Fibroblast of the aortic adventitia (primary cell): ENCODE results near the gene RNF167. TPM values are rescaled to one million over a fixed set of nuclear protein-coding genes. Genes with fewer than 3 reads are reported as not detected.

Experiments
- DNase-seq: peaks from one replicate; pipeline ENCODE4 v3.0.0-alpha.2; 2010; ENCODE audit warnings: low read depth
- H3K4me3 ChIP-seq: 2 replicates; pipeline ENCODE4 v1.5.1; 2011; ENCODE audit warnings: low read depth, mild to moderate bottlenecking, control low read depth, low read length, moderate library complexity
- CTCF ChIP-seq: IDR thresholded peaks from 2 replicates; pipeline ENCODE4 v1.5.1; 2011; ENCODE audit warnings: mild to moderate bottlenecking, low read length, control low read depth, inconsistent platforms; ENCODE audit not compliant: insufficient read depth
- total RNA-seq: library from RNA; depleted of rRNA; stranded (reverse); fragments of >200 nt; gene quantifications from 2 replicates; pipeline ENCODE4 v1.2.3, GENCODE V29; 2012; ENCODE audit warnings: low replicate concordance

The RNF167 gene
- total RNA-seq, 1 donor = 26.4 TPM

- no peak for DNase-seq
- TF ChIP-seq CTCF = no peak
- H3K4me3 ChIP-seq = peak overlapping the region; percentile 94
Measured at GRCh38 chr17:4939546-4939795, 597 bp upstream of the RNF167 start.

- peak overlapping the region; percentile 94 for H3K4me3 ChIP-seq
- TF ChIP-seq CTCF = no peak
- DNase-seq = no peak
Measured at GRCh38 chr17:4940555-4941318, 669 bp downstream of the RNF167 start.

- peak overlapping the region; percentile 94 for H3K4me3 ChIP-seq
- DNase-seq = no peak
- TF ChIP-seq CTCF = no peak
Measured at GRCh38 chr17:4941319-4941610, 1.2 kb downstream of the RNF167 start.

- TF ChIP-seq CTCF = no peak
- H3K4me3 ChIP-seq = no peak overlapping the region
- DNase-seq = no peak
Measured at GRCh38 chr17:4942760-4943508, 2.9 kb downstream of the RNF167 start.

GRCh38 chr17:4944163-4944553 lies 4.1 kb downstream of the RNF167 start:
- no peak overlapping the region for H3K4me3 ChIP-seq
- DNase-seq = no peak
- no peak for TF ChIP-seq CTCF

- TF ChIP-seq CTCF = no peak
- H3K4me3 ChIP-seq = peak overlapping the region; percentile 1
- no peak for DNase-seq
Measured at GRCh38 chr17:4944554-4945175, 4.6 kb downstream of the RNF167 start.
